SK-N-SH (cell line): ENCODE results near the gene TSGA10IP.

Experiments
- EP300 ChIP-seq, 2 experiments: IDR thresholded peaks; 2 replicates each; pipeline versions ENCODE4 v1.4.0 to v1.6.1; 2012; ENCODE audit warnings: borderline replicate concordance in 1 of 2, low read depth in 1 of 2, low read length in 1 of 2
- MXI1 ChIP-seq: IDR thresholded peaks from 2 replicates; pipeline ENCODE4 v1.6.1; 2012; ENCODE audit warnings: mild to moderate bottlenecking, low read depth, low read length, improper control_type of control experiment
- POLR2AphosphoS5 ChIP-seq: IDR thresholded peaks from 2 replicates; pipeline ENCODE4 v1.6.1; 2012; ENCODE audit warnings: low read depth, low read length
- RAD21 ChIP-seq: IDR thresholded peaks from 2 replicates; pipeline ENCODE4 v1.6.1; 2012; ENCODE audit warnings: mild to moderate bottlenecking, low read length
- RCOR1 ChIP-seq: fragments of 150-350 bp; IDR thresholded peaks from 2 replicates; pipeline ENCODE4 v1.6.1; 2017; ENCODE audit warnings: antibody characterized with exemption, low read length
- RXRA ChIP-seq: IDR thresholded peaks from 2 replicates; pipeline ENCODE4 v1.4.0; 2012; ENCODE audit warnings: low read depth, mild to moderate bottlenecking, borderline replicate concordance
- TAF1 ChIP-seq: IDR thresholded peaks from 2 replicates; pipeline ENCODE4 v1.6.1; 2012; ENCODE audit warnings: low read depth, mild to moderate bottlenecking, low read length, moderate library complexity, borderline replicate concordance
- TEAD4 ChIP-seq: IDR thresholded peaks from 2 replicates; pipeline ENCODE4 v1.4.0; 2012; ENCODE audit warnings: mild to moderate bottlenecking, borderline replicate concordance; ENCODE audit not compliant: insufficient read depth
- TF ChIP-seq, protein P1 (sequence below): IDR thresholded peaks from 2 replicates; pipeline ENCODE4 v1.6.1; 2012; ENCODE audit warnings: mild to moderate bottlenecking, low read depth, low read length, moderate library complexity
- TF ChIP-seq, protein P2 (sequence below): fragments of 200-600 bp; sonication (generic); IDR thresholded peaks from 2 replicates; pipeline ENCODE4 v1.6.1; 2017; ENCODE audit warnings: antibody characterized with exemption, mild to moderate bottlenecking, moderate library complexity
- TF ChIP-seq, protein P3 (sequence below): IDR thresholded peaks from 2 replicates; pipeline ENCODE4 v1.4.0; 2012; ENCODE audit warnings: low read depth, borderline replicate concordance

DNA sequence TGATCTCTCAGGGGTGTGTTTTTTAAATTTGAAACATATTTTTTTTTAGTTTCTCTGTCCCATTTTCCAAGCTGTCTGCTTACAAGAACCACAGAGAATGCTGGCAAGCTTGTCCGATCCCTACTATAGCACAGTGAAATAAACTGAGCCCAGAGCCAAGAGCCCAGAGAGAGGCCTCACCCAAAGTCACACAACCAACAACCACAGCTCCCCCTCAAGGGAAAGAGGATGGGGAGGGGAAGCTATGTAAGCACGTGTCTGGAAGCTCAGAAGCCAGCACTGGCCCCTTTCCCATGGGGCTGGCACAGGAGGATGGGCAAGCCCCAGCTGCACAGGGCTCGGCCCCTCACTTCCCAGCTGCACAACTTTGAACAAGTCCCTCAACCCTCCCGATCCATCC lies 13.0 kb downstream of the TSGA10IP start:
- TF ChIP-seq TAF1 (no peak), MXI1 (no peak), RXRA (no peak), RAD21 (no peak), TEAD4 (no peak), EP300 (IDR thresholded peaks at IDR 0.05; ENCODE audit: borderline replicate concordance in 1 of 2, low read depth in 1 of 2, low read length in 1 of 2) (no peak), POLR2AphosphoS5 (no peak), RCOR1 (no peak)
- TF ChIP-seq, protein P1, sequence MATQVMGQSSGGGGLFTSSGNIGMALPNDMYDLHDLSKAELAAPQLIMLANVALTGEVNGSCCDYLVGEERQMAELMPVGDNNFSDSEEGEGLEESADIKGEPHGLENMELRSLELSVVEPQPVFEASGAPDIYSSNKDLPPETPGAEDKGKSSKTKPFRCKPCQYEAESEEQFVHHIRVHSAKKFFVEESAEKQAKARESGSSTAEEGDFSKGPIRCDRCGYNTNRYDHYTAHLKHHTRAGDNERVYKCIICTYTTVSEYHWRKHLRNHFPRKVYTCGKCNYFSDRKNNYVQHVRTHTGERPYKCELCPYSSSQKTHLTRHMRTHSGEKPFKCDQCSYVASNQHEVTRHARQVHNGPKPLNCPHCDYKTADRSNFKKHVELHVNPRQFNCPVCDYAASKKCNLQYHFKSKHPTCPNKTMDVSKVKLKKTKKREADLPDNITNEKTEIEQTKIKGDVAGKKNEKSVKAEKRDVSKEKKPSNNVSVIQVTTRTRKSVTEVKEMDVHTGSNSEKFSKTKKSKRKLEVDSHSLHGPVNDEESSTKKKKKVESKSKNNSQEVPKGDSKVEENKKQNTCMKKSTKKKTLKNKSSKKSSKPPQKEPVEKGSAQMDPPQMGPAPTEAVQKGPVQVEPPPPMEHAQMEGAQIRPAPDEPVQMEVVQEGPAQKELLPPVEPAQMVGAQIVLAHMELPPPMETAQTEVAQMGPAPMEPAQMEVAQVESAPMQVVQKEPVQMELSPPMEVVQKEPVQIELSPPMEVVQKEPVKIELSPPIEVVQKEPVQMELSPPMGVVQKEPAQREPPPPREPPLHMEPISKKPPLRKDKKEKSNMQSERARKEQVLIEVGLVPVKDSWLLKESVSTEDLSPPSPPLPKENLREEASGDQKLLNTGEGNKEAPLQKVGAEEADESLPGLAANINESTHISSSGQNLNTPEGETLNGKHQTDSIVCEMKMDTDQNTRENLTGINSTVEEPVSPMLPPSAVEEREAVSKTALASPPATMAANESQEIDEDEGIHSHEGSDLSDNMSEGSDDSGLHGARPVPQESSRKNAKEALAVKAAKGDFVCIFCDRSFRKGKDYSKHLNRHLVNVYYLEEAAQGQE, result no peak
- TF ChIP-seq, protein P2, sequence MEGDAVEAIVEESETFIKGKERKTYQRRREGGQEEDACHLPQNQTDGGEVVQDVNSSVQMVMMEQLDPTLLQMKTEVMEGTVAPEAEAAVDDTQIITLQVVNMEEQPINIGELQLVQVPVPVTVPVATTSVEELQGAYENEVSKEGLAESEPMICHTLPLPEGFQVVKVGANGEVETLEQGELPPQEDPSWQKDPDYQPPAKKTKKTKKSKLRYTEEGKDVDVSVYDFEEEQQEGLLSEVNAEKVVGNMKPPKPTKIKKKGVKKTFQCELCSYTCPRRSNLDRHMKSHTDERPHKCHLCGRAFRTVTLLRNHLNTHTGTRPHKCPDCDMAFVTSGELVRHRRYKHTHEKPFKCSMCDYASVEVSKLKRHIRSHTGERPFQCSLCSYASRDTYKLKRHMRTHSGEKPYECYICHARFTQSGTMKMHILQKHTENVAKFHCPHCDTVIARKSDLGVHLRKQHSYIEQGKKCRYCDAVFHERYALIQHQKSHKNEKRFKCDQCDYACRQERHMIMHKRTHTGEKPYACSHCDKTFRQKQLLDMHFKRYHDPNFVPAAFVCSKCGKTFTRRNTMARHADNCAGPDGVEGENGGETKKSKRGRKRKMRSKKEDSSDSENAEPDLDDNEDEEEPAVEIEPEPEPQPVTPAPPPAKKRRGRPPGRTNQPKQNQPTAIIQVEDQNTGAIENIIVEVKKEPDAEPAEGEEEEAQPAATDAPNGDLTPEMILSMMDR, result no peak
- TF ChIP-seq, protein P3, sequence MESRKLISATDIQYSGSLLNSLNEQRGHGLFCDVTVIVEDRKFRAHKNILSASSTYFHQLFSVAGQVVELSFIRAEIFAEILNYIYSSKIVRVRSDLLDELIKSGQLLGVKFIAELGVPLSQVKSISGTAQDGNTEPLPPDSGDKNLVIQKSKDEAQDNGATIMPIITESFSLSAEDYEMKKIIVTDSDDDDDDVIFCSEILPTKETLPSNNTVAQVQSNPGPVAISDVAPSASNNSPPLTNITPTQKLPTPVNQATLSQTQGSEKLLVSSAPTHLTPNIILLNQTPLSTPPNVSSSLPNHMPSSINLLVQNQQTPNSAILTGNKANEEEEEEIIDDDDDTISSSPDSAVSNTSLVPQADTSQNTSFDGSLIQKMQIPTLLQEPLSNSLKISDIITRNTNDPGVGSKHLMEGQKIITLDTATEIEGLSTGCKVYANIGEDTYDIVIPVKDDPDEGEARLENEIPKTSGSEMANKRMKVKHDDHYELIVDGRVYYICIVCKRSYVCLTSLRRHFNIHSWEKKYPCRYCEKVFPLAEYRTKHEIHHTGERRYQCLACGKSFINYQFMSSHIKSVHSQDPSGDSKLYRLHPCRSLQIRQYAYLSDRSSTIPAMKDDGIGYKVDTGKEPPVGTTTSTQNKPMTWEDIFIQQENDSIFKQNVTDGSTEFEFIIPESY, result no peak
